ENCODE data around the gene GRAMD1A. TPM values are rescaled to one million over a fixed set of nuclear protein-coding genes. Genes with fewer than 3 reads are reported as not detected.

The GRAMD1A gene
- total RNA-seq: 21.7 and 29.6 TPM in 2 replicates

GRCh38 chr19:34999498-35000337, at the start of gene GRAMD1A:
GRAMD1A (plus strand) TSS chr19:35000323; CDS start chr19:35000479, 156 bp downstream.

GRCh38 chr19:34963573-34964406, 36.3 kb upstream of the GRAMD1A start, which contains the start of gene ZNF792:
ZNF792 (minus strand) TSS chr19:34964229; CDS start chr19:34963662, 567 bp downstream.

GRCh38 chr19:35030257-35031071, 30.3 kb downstream of the GRAMD1A start, which contains the start of gene SCN1B:
SCN1B (plus strand) TSS chr19:35030470; CDS start chr19:35030821, 351 bp downstream.

GRCh38 chr19:35041548-35042055, 41.5 kb downstream of the GRAMD1A start, which contains the start of gene HPN:
HPN (plus strand) TSS chr19:35041721; CDS start chr19:35042507, 786 bp downstream.

Other genes with a start within 250 kb of the GRAMD1A start
- 5.6 and 7.1 TPM in 2 replicates for gene ZNF599, start 227.1 kb upstream of the GRAMD1A start, total RNA-seq
- 2.2 and 2.4 TPM in 2 replicates for gene ZNF30, start 73.4 kb upstream of the GRAMD1A start, total RNA-seq
- 3.0 and 5.1 TPM in 2 replicates for gene ZNF792, start 36.1 kb upstream of the GRAMD1A start, total RNA-seq
- 4.0 and 4.1 TPM in 2 replicates for gene SCN1B, start 30.1 kb downstream of the GRAMD1A start, total RNA-seq
- gene HPN, start 41.4 kb downstream of the GRAMD1A start, total RNA-seq: not detected in 2 replicates
- not detected in 2 replicates for gene FXYD3, start 115.5 kb downstream of the GRAMD1A start, total RNA-seq
- under 0.01 and 0.25 TPM in 2 replicates for gene LGI4, start 134.7 kb downstream of the GRAMD1A start, total RNA-seq
- gene FXYD1, start 138.5 kb downstream of the GRAMD1A start, total RNA-seq: 0.33 and 0.87 TPM in 2 replicates
- not detected in 2 replicates for gene FXYD7, start 142.9 kb downstream of the GRAMD1A start, total RNA-seq
- 21.2 and 25.8 TPM in 2 replicates for gene FXYD5, start 154.4 kb downstream of the GRAMD1A start, total RNA-seq
- gene FAM187B, start 228.4 kb downstream of the GRAMD1A start, total RNA-seq: not detected in 2 replicates
- gene LSR, start 248.7 kb downstream of the GRAMD1A start, total RNA-seq: 0.37 and 0.44 TPM in 2 replicates

Measured in uterine smooth muscle cell (primary cell).